ENCODE measurements around the gene CCDC18. TPM values are rescaled to one million over a fixed set of nuclear protein-coding genes. Genes with fewer than 3 reads are reported as not detected.

The CCDC18 gene
- total RNA-seq, 1 experiment from 2014 or later: 18.1 TPM

DNA sequence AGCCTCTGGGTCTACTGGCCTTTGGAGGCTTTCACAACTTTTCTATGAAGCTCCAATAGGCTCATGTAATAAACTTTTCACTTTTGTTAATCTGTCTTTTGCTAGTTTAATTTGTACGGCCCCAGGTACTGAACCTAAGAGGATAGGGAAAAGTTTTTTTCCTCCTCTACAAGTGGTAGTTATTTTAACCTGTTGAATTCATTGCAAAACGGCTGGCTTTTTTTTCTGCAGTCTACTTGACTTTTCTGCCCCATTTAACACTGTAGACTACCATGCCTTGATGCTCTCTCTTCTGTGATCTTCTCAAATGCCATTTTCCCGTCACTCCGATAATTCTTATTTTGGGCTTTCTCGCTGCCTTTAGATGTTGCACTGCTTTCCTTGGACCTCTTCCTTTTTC, 121.6 kb downstream of the CCDC18 start:
- POLR2A ChIA-PET: no interaction called here
- H2AFZ ChIP-seq (ENCODE audit: low read depth, low read length, poor library complexity, severe bottlenecking): no peak overlapping the region
- TF ChIP-seq ELF1 (IDR thresholded peaks at IDR 0.05; ENCODE audit: borderline replicate concordance, low read depth) (no peak), YY1 (IDR thresholded peaks at IDR 0.05; ENCODE audit: extremely low read depth, insufficient replicate concordance, low read depth, low read length) (no peak), CBX3 (IDR thresholded peaks at IDR 0.05; ENCODE audit: low read depth) (no peak), EZH2 (IDR thresholded peaks at IDR 0.05) (no peak)
- TF ChIP-seq, protein P1, sequence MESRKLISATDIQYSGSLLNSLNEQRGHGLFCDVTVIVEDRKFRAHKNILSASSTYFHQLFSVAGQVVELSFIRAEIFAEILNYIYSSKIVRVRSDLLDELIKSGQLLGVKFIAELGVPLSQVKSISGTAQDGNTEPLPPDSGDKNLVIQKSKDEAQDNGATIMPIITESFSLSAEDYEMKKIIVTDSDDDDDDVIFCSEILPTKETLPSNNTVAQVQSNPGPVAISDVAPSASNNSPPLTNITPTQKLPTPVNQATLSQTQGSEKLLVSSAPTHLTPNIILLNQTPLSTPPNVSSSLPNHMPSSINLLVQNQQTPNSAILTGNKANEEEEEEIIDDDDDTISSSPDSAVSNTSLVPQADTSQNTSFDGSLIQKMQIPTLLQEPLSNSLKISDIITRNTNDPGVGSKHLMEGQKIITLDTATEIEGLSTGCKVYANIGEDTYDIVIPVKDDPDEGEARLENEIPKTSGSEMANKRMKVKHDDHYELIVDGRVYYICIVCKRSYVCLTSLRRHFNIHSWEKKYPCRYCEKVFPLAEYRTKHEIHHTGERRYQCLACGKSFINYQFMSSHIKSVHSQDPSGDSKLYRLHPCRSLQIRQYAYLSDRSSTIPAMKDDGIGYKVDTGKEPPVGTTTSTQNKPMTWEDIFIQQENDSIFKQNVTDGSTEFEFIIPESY (IDR thresholded peaks at IDR 0.05; ENCODE audit: extremely low read depth, insufficient replicate concordance, low read length): no peak
- intact Hi-C loops (cut with micrococcal nuclease): loop anchor here (5.0 to 10.0 kb wide), 2 partner anchors 135 to 513 kb away; no protein-coding TSS in a partner anchor
- no peaks in the 10 kb centered on the region for H3K9me2 ChIP-seq (ENCODE audit: insufficient read depth)
- RAD21 ChIA-PET (ENCODE audit: low non-redundant PET in 1 of 2, low total read pairs in 2 of 2, uncharacterized antibody in 2 of 2, unreplicated experiment in 2 of 2): no interaction called here
- CTCF ChIA-PET: no interaction called here
- no peaks in the 10 kb centered on the region for H3K27me3 ChIP-seq (ENCODE audit: insufficient read depth, low read length)
- H4K20me1 ChIP-seq (ENCODE audit: insufficient read depth): no peaks in the 10 kb centered on the region
- no peaks in the 10 kb centered on the region for H3K79me2 ChIP-seq (ENCODE audit: insufficient read depth, low read length)
- no peaks in the 10 kb centered on the region for H3K4me1 ChIP-seq (ENCODE audit: control insufficient read depth in 1 of 2, insufficient read depth in 2 of 2, low read length in 2 of 2)
- no peak overlapping the region for H3K9ac ChIP-seq (ENCODE audit: low read length)
- H3K4me3 ChIP-seq (replicated peaks in 1 of 2; ENCODE audit: low read depth in 1 of 2, low read length in 2 of 2): no peak overlapping the region
- no peaks in the 10 kb centered on the region for H3K9me3 ChIP-seq (ENCODE audit: control insufficient read depth in 1 of 2, insufficient read depth in 1 of 2, low read depth in 1 of 2, low read length in 2 of 2)
- no peak overlapping the region for H3K4me2 ChIP-seq (ENCODE audit: low read length)
- DNase-seq (ENCODE audit: low read depth, low spot score) (no peak), ATAC-seq (no peak)
- H3K27ac ChIP-seq (ENCODE audit: low read depth, low read length): no peak overlapping the region
- BruUV-seq (replicated peaks): no TSS peak
- H3K36me3 ChIP-seq (ENCODE audit: control insufficient read depth in 1 of 2, insufficient read depth in 2 of 2, low read length in 2 of 2): no peaks in the 10 kb centered on the region

DNA sequence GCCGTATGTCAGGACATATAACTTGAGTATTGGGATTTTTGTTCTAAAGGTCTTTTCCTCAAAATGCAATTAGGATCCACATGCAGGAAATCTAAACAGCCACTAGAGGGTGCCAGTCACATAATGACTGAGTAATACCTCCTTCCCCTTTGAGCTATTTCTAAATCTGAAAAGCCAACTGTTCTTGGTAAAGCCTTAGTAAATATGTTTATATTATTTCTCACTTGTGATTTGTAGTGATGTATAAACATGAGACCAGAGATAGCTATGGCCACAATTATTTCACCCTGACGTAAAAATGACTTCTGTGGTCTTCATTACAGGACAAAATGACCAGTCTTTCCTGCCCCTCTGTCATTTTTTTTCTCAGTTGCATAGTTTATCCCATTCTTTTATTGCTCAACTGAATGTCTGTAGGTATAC, 124.2 kb downstream of the CCDC18 start:
- H3K9ac ChIP-seq (ENCODE audit: low read length): no peak overlapping the region
- H3K4me3 ChIP-seq (replicated peaks in 1 of 2; ENCODE audit: low read depth in 1 of 2, low read length in 2 of 2): no peak overlapping the region
- ChIA-PET CTCF (interaction anchor here (0.5 to 2.3 kb wide), 34 partner anchors 8 to 1031 kb away, joined by 3 to 18 read pairs (median 4); partner anchors contain the start of gene DR1), RAD21 (ENCODE audit: low non-redundant PET in 1 of 2, low total read pairs in 2 of 2, uncharacterized antibody in 2 of 2, unreplicated experiment in 2 of 2) (interaction anchor here in 1 of 2 experiments (0.6 kb wide), 1 partner anchor 48 kb away, joined by 3 read pairs; no protein-coding TSS in a partner anchor), POLR2A (interaction anchor here (1.0 kb wide), 1 partner anchor 40 kb away, joined by 6 read pairs; no protein-coding TSS in a partner anchor)
- H2AFZ ChIP-seq (ENCODE audit: low read depth, low read length, poor library complexity, severe bottlenecking): no peak overlapping the region
- no peaks in the 10 kb centered on the region for H3K9me3 ChIP-seq (ENCODE audit: control insufficient read depth in 1 of 2, insufficient read depth in 1 of 2, low read depth in 1 of 2, low read length in 2 of 2)
- peak; percentile 35 for DNase-seq (ENCODE audit: low read depth, low spot score)
- no peaks in the 10 kb centered on the region for H3K27me3 ChIP-seq (ENCODE audit: insufficient read depth, low read length)
- intact Hi-C loops (cut with micrococcal nuclease): loop anchor here (2.0 to 10.0 kb wide), 4 partner anchors 133 to 540 kb away; no protein-coding TSS in a partner anchor
- no peaks in the 10 kb centered on the region for H3K36me3 ChIP-seq (ENCODE audit: control insufficient read depth in 1 of 2, insufficient read depth in 2 of 2, low read length in 2 of 2)
- BruUV-seq (replicated peaks): no TSS peak
- TF ChIP-seq, protein P2, sequence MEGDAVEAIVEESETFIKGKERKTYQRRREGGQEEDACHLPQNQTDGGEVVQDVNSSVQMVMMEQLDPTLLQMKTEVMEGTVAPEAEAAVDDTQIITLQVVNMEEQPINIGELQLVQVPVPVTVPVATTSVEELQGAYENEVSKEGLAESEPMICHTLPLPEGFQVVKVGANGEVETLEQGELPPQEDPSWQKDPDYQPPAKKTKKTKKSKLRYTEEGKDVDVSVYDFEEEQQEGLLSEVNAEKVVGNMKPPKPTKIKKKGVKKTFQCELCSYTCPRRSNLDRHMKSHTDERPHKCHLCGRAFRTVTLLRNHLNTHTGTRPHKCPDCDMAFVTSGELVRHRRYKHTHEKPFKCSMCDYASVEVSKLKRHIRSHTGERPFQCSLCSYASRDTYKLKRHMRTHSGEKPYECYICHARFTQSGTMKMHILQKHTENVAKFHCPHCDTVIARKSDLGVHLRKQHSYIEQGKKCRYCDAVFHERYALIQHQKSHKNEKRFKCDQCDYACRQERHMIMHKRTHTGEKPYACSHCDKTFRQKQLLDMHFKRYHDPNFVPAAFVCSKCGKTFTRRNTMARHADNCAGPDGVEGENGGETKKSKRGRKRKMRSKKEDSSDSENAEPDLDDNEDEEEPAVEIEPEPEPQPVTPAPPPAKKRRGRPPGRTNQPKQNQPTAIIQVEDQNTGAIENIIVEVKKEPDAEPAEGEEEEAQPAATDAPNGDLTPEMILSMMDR (IDR thresholded peaks at IDR 0.05 in 2 of 3, conservative IDR thresholded peaks at IDR 0.05 in 1 of 3; ENCODE audit: borderline replicate concordance in 1 of 3, insufficient read depth in 1 of 3, low read depth in 2 of 3, low read length in 2 of 3): peak; percentile 61 to 93 (median 78); a peak in 5 of 6 replicates
- TF ChIP-seq RAD21 (IDR thresholded peaks at IDR 0.05; ENCODE audit: low read depth): peak; percentile 87
- TF ChIP-seq, protein P3, sequence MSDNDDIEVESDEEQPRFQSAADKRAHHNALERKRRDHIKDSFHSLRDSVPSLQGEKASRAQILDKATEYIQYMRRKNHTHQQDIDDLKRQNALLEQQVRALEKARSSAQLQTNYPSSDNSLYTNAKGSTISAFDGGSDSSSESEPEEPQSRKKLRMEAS (IDR thresholded peaks at IDR 0.05): no peak
- no peak overlapping the region for H3K27ac ChIP-seq (ENCODE audit: low read depth, low read length)
- no peaks in the 10 kb centered on the region for H4K20me1 ChIP-seq (ENCODE audit: insufficient read depth)
- no peaks in the 10 kb centered on the region for H3K79me2 ChIP-seq (ENCODE audit: insufficient read depth, low read length)
- H3K4me2 ChIP-seq (ENCODE audit: low read length): no peak overlapping the region
- H3K9me2 ChIP-seq (ENCODE audit: insufficient read depth): no peaks in the 10 kb centered on the region
- peak; percentile 77 for ATAC-seq
- H3K4me1 ChIP-seq (ENCODE audit: control insufficient read depth in 1 of 2, insufficient read depth in 2 of 2, low read length in 2 of 2): no peaks in the 10 kb centered on the region

All from HCT116 (cell line).